Liver (tissue), 3 donors: ENCODE data around the gene COL9A3.

Source experiments
- EGR1 ChIP-seq, 2 donors: IDR thresholded peaks; 2 replicates each; pipeline ENCODE4 v1.6.1; 2016 to 2018; ENCODE audit warnings: antibody characterized with exemption in 2 of 2, low read depth in 2 of 2
- GABPA ChIP-seq, 2 donors: IDR thresholded peaks in 1 of 2; conservative IDR thresholded peaks in 1 of 2; 2 replicates each; pipeline ENCODE4 v1.6.1; 2016; ENCODE audit warnings: antibody characterized with exemption in 2 of 2, mild to moderate bottlenecking in 1 of 2, moderate library complexity in 1 of 2
- JUND ChIP-seq, 2 donors: IDR thresholded peaks; 2 replicates each; pipeline ENCODE4 v1.6.1; 2016; ENCODE audit warnings: antibody characterized with exemption in 2 of 2
- RAD21 ChIP-seq, 2 donors: IDR thresholded peaks; 2 replicates each; pipeline ENCODE4 v1.6.1; 2016; ENCODE audit warnings: antibody characterized with exemption in 2 of 2, mild to moderate bottlenecking in 2 of 2
- RXRA ChIP-seq, 2 donors: IDR thresholded peaks; 2 replicates each; pipeline ENCODE4 v1.6.1; 2017 to 2018; ENCODE audit warnings: antibody characterized with exemption in 2 of 2, mild to moderate bottlenecking in 1 of 2
- SP1 ChIP-seq: IDR thresholded peaks from 2 replicates; pipeline ENCODE4 v1.6.1; 2018; ENCODE audit warnings: antibody characterized with exemption, mild to moderate bottlenecking
- TAF1 ChIP-seq: conservative IDR thresholded peaks from 2 replicates; pipeline ENCODE4 v1.6.1; 2016; ENCODE audit warnings: antibody characterized with exemption, mild to moderate bottlenecking
- YY1 ChIP-seq: IDR thresholded peaks from 2 replicates; pipeline ENCODE4 v1.6.1; 2016; ENCODE audit warnings: antibody characterized with exemption, mild to moderate bottlenecking
- TF ChIP-seq, protein P1 (sequence below): fragments of 150-350 bp; IDR thresholded peaks from 2 replicates; pipeline ENCODE4 v1.5.1; 2017; ENCODE audit warnings: improper control_type of control experiment, low read depth, low read length; ENCODE audit not compliant: missing input control
- TF ChIP-seq, protein P2 (sequence below): IDR thresholded peaks from 2 replicates; pipeline ENCODE4 v1.6.1; 2016; ENCODE audit warnings: antibody characterized with exemption
- TF ChIP-seq, protein P3 (sequence below): IDR thresholded peaks from 2 replicates; pipeline ENCODE4 v1.6.1; 2016; ENCODE audit warnings: antibody characterized with exemption
- donor health status: healthy.
- donor health status: healthy.

DNA sequence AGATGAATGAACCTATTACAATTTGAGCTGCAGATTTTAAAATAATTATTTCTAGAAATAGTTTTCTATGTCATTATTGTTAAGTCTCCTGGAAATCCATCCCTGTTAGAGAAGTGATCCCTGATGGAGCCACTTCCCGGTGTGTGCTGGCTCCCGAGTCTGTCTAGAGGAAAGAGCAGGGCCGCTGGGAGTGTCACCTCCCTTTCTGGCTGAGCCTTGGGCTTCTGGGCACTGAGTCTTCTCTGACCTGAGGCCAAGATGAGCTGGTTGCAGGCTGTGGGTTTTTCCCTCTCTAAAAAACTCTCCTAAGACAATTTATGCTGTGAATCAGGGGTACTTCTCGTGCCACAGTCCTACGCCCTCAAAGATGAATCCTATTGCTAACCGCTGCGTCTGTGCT lies 73.6 kb downstream of the COL9A3 start:
- TF ChIP-seq, protein P1, sequence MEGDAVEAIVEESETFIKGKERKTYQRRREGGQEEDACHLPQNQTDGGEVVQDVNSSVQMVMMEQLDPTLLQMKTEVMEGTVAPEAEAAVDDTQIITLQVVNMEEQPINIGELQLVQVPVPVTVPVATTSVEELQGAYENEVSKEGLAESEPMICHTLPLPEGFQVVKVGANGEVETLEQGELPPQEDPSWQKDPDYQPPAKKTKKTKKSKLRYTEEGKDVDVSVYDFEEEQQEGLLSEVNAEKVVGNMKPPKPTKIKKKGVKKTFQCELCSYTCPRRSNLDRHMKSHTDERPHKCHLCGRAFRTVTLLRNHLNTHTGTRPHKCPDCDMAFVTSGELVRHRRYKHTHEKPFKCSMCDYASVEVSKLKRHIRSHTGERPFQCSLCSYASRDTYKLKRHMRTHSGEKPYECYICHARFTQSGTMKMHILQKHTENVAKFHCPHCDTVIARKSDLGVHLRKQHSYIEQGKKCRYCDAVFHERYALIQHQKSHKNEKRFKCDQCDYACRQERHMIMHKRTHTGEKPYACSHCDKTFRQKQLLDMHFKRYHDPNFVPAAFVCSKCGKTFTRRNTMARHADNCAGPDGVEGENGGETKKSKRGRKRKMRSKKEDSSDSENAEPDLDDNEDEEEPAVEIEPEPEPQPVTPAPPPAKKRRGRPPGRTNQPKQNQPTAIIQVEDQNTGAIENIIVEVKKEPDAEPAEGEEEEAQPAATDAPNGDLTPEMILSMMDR, result no peak
- TF ChIP-seq RXRA (IDR thresholded peaks at IDR 0.05) (no peak), YY1 (no peak), TAF1 (no peak), RAD21 (IDR thresholded peaks at IDR 0.05) (no peak), EGR1 (IDR thresholded peaks at IDR 0.05; ENCODE audit: low read depth in 2 of 2) (no peak), GABPA (IDR thresholded peaks at IDR 0.05 in 1 of 2, conservative IDR thresholded peaks at IDR 0.05 in 1 of 2) (no peak), SP1 (no peak), JUND (IDR thresholded peaks at IDR 0.05) (no peak)
- TF ChIP-seq, protein P2, sequence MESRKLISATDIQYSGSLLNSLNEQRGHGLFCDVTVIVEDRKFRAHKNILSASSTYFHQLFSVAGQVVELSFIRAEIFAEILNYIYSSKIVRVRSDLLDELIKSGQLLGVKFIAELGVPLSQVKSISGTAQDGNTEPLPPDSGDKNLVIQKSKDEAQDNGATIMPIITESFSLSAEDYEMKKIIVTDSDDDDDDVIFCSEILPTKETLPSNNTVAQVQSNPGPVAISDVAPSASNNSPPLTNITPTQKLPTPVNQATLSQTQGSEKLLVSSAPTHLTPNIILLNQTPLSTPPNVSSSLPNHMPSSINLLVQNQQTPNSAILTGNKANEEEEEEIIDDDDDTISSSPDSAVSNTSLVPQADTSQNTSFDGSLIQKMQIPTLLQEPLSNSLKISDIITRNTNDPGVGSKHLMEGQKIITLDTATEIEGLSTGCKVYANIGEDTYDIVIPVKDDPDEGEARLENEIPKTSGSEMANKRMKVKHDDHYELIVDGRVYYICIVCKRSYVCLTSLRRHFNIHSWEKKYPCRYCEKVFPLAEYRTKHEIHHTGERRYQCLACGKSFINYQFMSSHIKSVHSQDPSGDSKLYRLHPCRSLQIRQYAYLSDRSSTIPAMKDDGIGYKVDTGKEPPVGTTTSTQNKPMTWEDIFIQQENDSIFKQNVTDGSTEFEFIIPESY, result no peak
- TF ChIP-seq, protein P3, sequence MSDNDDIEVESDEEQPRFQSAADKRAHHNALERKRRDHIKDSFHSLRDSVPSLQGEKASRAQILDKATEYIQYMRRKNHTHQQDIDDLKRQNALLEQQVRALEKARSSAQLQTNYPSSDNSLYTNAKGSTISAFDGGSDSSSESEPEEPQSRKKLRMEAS, result no peak
